ENCODE data around the gene DCP2. TPM values are rescaled to one million over a fixed set of nuclear protein-coding genes. Genes with fewer than 3 reads are reported as not detected.

DCP2 gene
- total RNA-seq, 2 experiments from 2014 or later = 88.9 to 91.0 TPM

- DNase-seq (no peak), ATAC-seq (no peak)
- Mint-ChIP-seq H3K27me3 (no peaks in the 10 kb centered on the region), H3K4me3 (no peak overlapping the region), H3K36me3 (ENCODE audit: low read depth) (peaks cover 11% of the 10 kb centered on the region), H3K9me3 (no peaks in the 10 kb centered on the region), H3K27ac (no peak overlapping the region), H3K4me1 (ENCODE audit: low read depth) (peaks cover 4% of the 10 kb centered on the region)
- ChIA-PET POLR2A (no interaction called here), CTCF (interaction anchor here (1.4 to 2.8 kb wide), 2 partner anchors 35 to 299 kb away, joined by 3 to 8 read pairs; no protein-coding TSS in a partner anchor)
- no peak for TF ChIP-seq CTCF (IDR thresholded peaks at IDR 0.05)
- intact Hi-C loops (cut with micrococcal nuclease) = no loop called here
These were observed 55.0 kb downstream of the DCP2 start for GRCh38 chr5:113031557-113031956.

- Mint-ChIP-seq H3K27ac (no peak overlapping the region), H3K27me3 (no peaks in the 10 kb centered on the region), H3K9me3 (no peaks in the 10 kb centered on the region), H3K36me3 (ENCODE audit: low read depth) (no peaks in the 10 kb centered on the region), H3K4me3 (no peak overlapping the region), H3K4me1 (ENCODE audit: low read depth) (peaks cover 4% of the 10 kb centered on the region)
- ATAC-seq (no peak), DNase-seq (no peak)
- POLR2A ChIA-PET = no interaction called here
- CTCF ChIA-PET = interaction anchor here (2.3 kb wide), 1 partner anchor 39 kb away, joined by 16 read pairs; no protein-coding TSS in a partner anchor
- intact Hi-C loops (cut with micrococcal nuclease) = no loop called here
- TF ChIP-seq CTCF (IDR thresholded peaks at IDR 0.05) = no peak
These were observed 57.7 kb downstream of the DCP2 start for GRCh38 chr5:113034182-113034773.

- ATAC-seq (no peak), DNase-seq (no peak)
- Mint-ChIP-seq H3K27me3 (no peaks in the 10 kb centered on the region), H3K4me1 (ENCODE audit: low read depth) (peaks cover 4% of the 10 kb centered on the region), H3K9me3 (no peaks in the 10 kb centered on the region), H3K27ac (no peak overlapping the region), H3K36me3 (ENCODE audit: low read depth) (no peaks in the 10 kb centered on the region), H3K4me3 (no peak overlapping the region)
- no peak for TF ChIP-seq CTCF (IDR thresholded peaks at IDR 0.05)
- POLR2A ChIA-PET = no interaction called here
- CTCF ChIA-PET = interaction anchor here (2.3 kb wide), 1 partner anchor 39 kb away, joined by 16 read pairs; no protein-coding TSS in a partner anchor
- intact Hi-C loops (cut with micrococcal nuclease) = no loop called here
These were observed 58.5 kb downstream of the DCP2 start for GRCh38 chr5:113035096-113035495.

DNA sequence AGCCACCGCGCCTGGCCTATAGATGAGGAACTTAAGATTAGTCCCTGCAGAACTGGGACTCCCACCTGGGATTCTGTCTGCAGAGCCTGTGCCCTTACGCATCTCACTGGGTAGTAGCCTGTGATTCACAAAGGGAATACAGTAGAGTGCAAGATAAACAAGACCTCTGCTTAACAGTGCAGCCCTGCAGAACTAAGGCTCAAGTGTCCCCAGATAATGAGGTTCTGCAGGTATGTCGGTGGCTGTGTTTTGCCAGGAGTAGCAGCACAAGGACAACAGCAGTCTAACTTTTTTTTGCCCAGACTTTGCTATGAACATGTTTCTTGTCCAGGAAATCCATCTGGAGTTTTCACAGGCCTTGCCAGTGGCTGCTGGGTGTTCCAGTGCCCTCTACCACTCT lies 59.7 kb downstream of the DCP2 start:
- Mint-ChIP-seq H3K9me3 (no peaks in the 10 kb centered on the region), H3K4me1 (ENCODE audit: low read depth) (peaks cover 4% of the 10 kb centered on the region), H3K27ac (no peak overlapping the region), H3K27me3 (no peaks in the 10 kb centered on the region), H3K4me3 (no peak overlapping the region), H3K36me3 (ENCODE audit: low read depth) (no peaks in the 10 kb centered on the region)
- TF ChIP-seq CTCF (IDR thresholded peaks at IDR 0.05) = no peak
- DNase-seq (no peak), ATAC-seq (no peak)
- CTCF ChIA-PET = no interaction called here
- POLR2A ChIA-PET = no interaction called here
- intact Hi-C loops (cut with micrococcal nuclease) = no loop called here

DNA sequence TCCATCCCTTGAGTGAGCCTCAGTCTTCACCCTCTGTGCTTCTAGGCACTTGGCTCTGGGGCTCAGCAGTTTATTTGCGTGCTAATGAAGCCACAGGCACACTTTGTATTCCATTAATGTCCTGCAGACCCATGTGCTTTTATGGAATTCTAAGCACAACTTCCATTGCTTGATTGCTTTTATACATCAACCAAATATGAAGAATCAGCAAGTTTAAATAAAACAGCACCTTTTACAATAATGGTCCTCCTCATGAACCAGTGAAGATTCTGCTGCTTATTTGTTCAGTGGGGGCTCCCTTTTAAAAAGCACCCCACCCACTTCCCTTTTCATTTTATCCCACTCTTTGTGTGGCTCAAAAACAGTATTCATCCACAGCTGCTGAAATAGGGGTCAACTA lies 60.2 kb downstream of the DCP2 start:
- H3K4me1 Mint-ChIP-seq (ENCODE audit: low read depth) = peaks cover 4% of the 10 kb centered on the region
- H3K9me3 Mint-ChIP-seq = no peaks in the 10 kb centered on the region
- ATAC-seq (no peak), DNase-seq (no peak)
- ChIA-PET POLR2A (no interaction called here), CTCF (no interaction called here)
- H3K4me3 Mint-ChIP-seq = no peak overlapping the region
- H3K27me3 Mint-ChIP-seq = no peaks in the 10 kb centered on the region
- no peak overlapping the region for H3K27ac Mint-ChIP-seq
- TF ChIP-seq CTCF (IDR thresholded peaks at IDR 0.05) = no peak
- intact Hi-C loops (cut with micrococcal nuclease) = no loop called here
- no peaks in the 10 kb centered on the region for H3K36me3 Mint-ChIP-seq (ENCODE audit: low read depth)
